Immature natural killer cell (primary cell): ENCODE data around the gene HNRNPK. TPM values are rescaled to one million over a fixed set of nuclear protein-coding genes. Genes with fewer than 3 reads are reported as not detected.

Experiments used
- polyA plus RNA-seq, 3 donors: library from polyadenylated mRNA; unstranded; fragments of 300-500 nt; fragmentation: Illumina TruSeq; gene quantifications; one replicate each; pipeline ENCODE4 v1.2.3, GENCODE V29; 2021

The HNRNPK gene
- polyA plus RNA-seq, 3 donors from 2014 or later, result 752 to 1,158 (median 931) TPM

Other genes with a start within 250 kb of the HNRNPK start
- gene GKAP1, start 162.4 kb downstream of the HNRNPK start, polyA plus RNA-seq, result 1 to 10 TPM; 1.2 to 4.9 (median 4.7) TPM
- 1 to 10 TPM; 1.5 to 1.8 (median 1.8) TPM for gene KIF27, start 58.8 kb downstream of the HNRNPK start, polyA plus RNA-seq
- gene RMI1, start 590 bp upstream of the HNRNPK start, polyA plus RNA-seq, result 1 to 10 TPM; 4.5 to 7.4 (median 4.9) TPM